ENCODE measurements around the gene IL24. TPM values are rescaled to one million over a fixed set of nuclear protein-coding genes. Genes with fewer than 3 reads are reported as not detected.

IL24 gene
- total and polyA plus RNA-seq, 10 of the 15 experiments (the other 5 are each of a cell fraction or from before 2014, with no cell fraction given) = 0.05 to 19.8 (median 0.35) TPM; not detected in 1

DNA sequence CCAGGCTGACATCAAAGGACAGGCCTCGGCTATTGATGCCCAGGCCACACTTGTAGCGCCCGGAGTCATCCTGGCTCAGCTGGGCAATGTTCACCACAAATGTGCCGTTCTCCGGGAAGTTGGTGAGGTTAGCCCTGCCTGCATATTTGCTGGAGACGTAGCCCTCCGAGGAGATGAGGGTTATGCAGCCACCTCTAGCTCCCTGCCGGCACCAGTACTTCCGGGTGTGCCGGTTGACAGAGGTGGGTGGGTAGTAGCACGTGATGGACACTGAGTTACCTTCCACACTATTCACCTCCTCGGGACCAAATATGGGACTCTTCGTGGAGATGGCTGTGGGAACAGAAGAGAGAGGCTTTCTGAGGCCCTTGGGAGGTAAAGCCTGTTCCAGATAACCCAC lies 41.9 kb downstream of the IL24 start:
- no peak for FAIRE-seq
- in situ Hi-C loops (cut with MboI) (no loop called here), intact Hi-C loops (cut with micrococcal nuclease; ENCODE audit: unreplicated experiment) (no loop called here)
- ChIA-PET POLR2A (interaction anchor here (1.2 to 1.3 kb wide), 2 partner anchors 9 to 13 kb away, joined by 3 to 4 read pairs; no protein-coding TSS in a partner anchor), CTCF (interaction anchor here (0.9 to 10.4 kb wide), 7 partner anchors 8 to 41 kb away, joined by 3 to 314 read pairs (median 5); no protein-coding TSS in a partner anchor), RAD21 (ENCODE audit: unreplicated experiment) (interaction anchor here (1.6 kb wide), 1 partner anchor 43 kb away, joined by 3 read pairs; no protein-coding TSS in a partner anchor), SMC1A (ENCODE audit: uncharacterized antibody, unreplicated experiment) (interaction anchor here (1.0 to 1.5 kb wide), 5 partner anchors 27 to 74 kb away, joined by 3 to 6 read pairs (median 3); partner anchors contain the start of genes FCAMR and IL20)
- Histone ChIP-seq H3K27me3 (replicated peaks in 1 of 2; ENCODE audit: control insufficient read depth in 2 of 2, insufficient read depth in 2 of 2, low read length in 1 of 2) (no peaks in the 10 kb centered on the region), H3K4me3 (no peak overlapping the region), H4K20me1 (ENCODE audit: control insufficient read depth, insufficient read depth) (no peaks in the 10 kb centered on the region), H3K4me2 (ENCODE audit: control insufficient read depth, insufficient read depth) (no peak overlapping the region), H3K9ac (ENCODE audit: control insufficient read depth, insufficient read depth, low read length) (no peak overlapping the region), H3K4me1 (ENCODE audit: control insufficient read depth, insufficient read depth, low read length) (no peaks in the 10 kb centered on the region), H3K27ac (ENCODE audit: control insufficient read depth, insufficient read depth) (no peak overlapping the region), H3K9me3 (replicated peaks; ENCODE audit: control insufficient read depth, insufficient read depth, low read length) (no peaks in the 10 kb centered on the region), H3K36me3 (ENCODE audit: control insufficient read depth in 2 of 2, insufficient read depth in 2 of 2, low read length in 1 of 2) (no peaks in the 10 kb centered on the region), H3K79me2 (ENCODE audit: control insufficient read depth, insufficient read depth, low read length) (no peaks in the 10 kb centered on the region), H2AFZ (ENCODE audit: control insufficient read depth, low read depth, low read length) (no peak overlapping the region)
- DNase-seq (ENCODE audit: low read depth, low spot score) = no peak
- 79% methylated on average over 13 of the region's 13 CpGs for WGBS (ENCODE audit: insufficient coverage, insufficient replicate concordance, low lambda C conversion rate, missing lambda C conversion rate)
- no peak for ATAC-seq
- BruUV-seq (replicated peaks) = no TSS peak
- TF ChIP-seq CREM (IDR thresholded peaks at IDR 0.05; ENCODE audit: low read depth) (no peak), ESRRA (IDR thresholded peaks at IDR 0.05; ENCODE audit: low read length) (no peak), SMAD1 (IDR thresholded peaks at IDR 0.05; ENCODE audit: low read depth, partially characterized antibody) (no peak), ZSCAN29 (IDR thresholded peaks at IDR 0.05) (no peak), FOXM1 (IDR thresholded peaks at IDR 0.05; ENCODE audit: low read depth, low read length) (no peak), NFYA (IDR thresholded peaks at IDR 0.05; ENCODE audit: borderline replicate concordance, low read depth, low read length) (no peak), YY1 (IDR thresholded peaks at IDR 0.05; ENCODE audit: low read depth, low read length) (no peak), RELA (IDR thresholded peaks at IDR 0.05; ENCODE audit: borderline replicate concordance, partially characterized antibody) (no peak), MYB (IDR thresholded peaks at IDR 0.05; ENCODE audit: borderline replicate concordance, low read depth, low read length) (no peak), TCF12 (IDR thresholded peaks at IDR 0.05; ENCODE audit: low read depth, low read length) (no peak), ZNF217 (IDR thresholded peaks at IDR 0.05) (no peak), TARDBP (IDR thresholded peaks at IDR 0.05; ENCODE audit: borderline replicate concordance) (no peak), CHD4 (IDR thresholded peaks at IDR 0.05) (no peak), MTA2 (IDR thresholded peaks at IDR 0.05; ENCODE audit: low read depth) (no peak), RCOR1 (conservative IDR thresholded peaks at IDR 0.05; ENCODE audit: low read depth, low read length) (no peak), BCL11A (IDR thresholded peaks at IDR 0.05; ENCODE audit: low read depth, low read length) (no peak), TBL1XR1 (IDR thresholded peaks at IDR 0.05; ENCODE audit: low read depth, low read length) (no peak)
- TF ChIP-seq, protein P1, sequence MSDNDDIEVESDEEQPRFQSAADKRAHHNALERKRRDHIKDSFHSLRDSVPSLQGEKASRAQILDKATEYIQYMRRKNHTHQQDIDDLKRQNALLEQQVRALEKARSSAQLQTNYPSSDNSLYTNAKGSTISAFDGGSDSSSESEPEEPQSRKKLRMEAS (IDR thresholded peaks at IDR 0.05; ENCODE audit: low read depth, low read length) = no peak
- TF ChIP-seq, protein P2, sequence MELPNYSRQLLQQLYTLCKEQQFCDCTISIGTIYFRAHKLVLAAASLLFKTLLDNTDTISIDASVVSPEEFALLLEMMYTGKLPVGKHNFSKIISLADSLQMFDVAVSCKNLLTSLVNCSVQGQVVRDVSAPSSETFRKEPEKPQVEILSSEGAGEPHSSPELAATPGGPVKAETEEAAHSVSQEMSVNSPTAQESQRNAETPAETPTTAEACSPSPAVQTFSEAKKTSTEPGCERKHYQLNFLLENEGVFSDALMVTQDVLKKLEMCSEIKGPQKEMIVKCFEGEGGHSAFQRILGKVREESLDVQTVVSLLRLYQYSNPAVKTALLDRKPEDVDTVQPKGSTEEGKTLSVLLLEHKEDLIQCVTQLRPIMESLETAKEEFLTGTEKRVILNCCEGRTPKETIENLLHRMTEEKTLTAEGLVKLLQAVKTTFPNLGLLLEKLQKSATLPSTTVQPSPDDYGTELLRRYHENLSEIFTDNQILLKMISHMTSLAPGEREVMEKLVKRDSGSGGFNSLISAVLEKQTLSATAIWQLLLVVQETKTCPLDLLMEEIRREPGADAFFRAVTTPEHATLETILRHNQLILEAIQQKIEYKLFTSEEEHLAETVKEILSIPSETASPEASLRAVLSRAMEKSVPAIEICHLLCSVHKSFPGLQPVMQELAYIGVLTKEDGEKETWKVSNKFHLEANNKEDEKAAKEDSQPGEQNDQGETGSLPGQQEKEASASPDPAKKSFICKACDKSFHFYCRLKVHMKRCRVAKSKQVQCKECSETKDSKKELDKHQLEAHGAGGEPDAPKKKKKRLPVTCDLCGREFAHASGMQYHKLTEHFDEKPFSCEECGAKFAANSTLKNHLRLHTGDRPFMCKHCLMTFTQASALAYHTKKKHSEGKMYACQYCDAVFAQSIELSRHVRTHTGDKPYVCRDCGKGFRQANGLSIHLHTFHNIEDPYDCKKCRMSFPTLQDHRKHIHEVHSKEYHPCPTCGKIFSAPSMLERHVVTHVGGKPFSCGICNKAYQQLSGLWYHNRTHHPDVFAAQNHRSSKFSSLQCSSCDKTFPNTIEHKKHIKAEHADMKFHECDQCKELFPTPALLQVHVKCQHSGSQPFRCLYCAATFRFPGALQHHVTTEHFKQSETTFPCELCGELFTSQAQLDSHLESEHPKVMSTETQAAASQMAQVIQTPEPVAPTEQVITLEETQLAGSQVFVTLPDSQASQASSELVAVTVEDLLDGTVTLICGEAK (IDR thresholded peaks at IDR 0.05; ENCODE audit: borderline replicate concordance) = no peak
- TF ChIP-seq, protein P3, sequence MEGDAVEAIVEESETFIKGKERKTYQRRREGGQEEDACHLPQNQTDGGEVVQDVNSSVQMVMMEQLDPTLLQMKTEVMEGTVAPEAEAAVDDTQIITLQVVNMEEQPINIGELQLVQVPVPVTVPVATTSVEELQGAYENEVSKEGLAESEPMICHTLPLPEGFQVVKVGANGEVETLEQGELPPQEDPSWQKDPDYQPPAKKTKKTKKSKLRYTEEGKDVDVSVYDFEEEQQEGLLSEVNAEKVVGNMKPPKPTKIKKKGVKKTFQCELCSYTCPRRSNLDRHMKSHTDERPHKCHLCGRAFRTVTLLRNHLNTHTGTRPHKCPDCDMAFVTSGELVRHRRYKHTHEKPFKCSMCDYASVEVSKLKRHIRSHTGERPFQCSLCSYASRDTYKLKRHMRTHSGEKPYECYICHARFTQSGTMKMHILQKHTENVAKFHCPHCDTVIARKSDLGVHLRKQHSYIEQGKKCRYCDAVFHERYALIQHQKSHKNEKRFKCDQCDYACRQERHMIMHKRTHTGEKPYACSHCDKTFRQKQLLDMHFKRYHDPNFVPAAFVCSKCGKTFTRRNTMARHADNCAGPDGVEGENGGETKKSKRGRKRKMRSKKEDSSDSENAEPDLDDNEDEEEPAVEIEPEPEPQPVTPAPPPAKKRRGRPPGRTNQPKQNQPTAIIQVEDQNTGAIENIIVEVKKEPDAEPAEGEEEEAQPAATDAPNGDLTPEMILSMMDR (IDR thresholded peaks at IDR 0.05 in 2 of 3, conservative IDR thresholded peaks at IDR 0.05 in 1 of 3; ENCODE audit: control insufficient read depth in 2 of 3, extremely low read depth in 1 of 3, insufficient read depth in 1 of 3, low read depth in 3 of 3, low read length in 3 of 3) = no peak
